OCI-LY3 (cell line): ENCODE data around the gene TMEM256.

Experiments
- EZH2phosphoT487 ChIP-seq: fragments of 200-600 bp; shearing (Covaris generic); IDR thresholded peaks from 2 replicates; pipeline ENCODE4 v1.6.1; 2018; ENCODE audit warnings: antibody characterized with exemption, mixed run types, low read depth
- TF ChIP-seq, protein P1 (sequence below): fragments of 200-600, 300-600 bp; sonication (generic); IDR thresholded peaks from 2 replicates; pipeline ENCODE4 v1.5.1; 2014; ENCODE audit warnings: antibody characterized with exemption, low read length, low read depth

DNA sequence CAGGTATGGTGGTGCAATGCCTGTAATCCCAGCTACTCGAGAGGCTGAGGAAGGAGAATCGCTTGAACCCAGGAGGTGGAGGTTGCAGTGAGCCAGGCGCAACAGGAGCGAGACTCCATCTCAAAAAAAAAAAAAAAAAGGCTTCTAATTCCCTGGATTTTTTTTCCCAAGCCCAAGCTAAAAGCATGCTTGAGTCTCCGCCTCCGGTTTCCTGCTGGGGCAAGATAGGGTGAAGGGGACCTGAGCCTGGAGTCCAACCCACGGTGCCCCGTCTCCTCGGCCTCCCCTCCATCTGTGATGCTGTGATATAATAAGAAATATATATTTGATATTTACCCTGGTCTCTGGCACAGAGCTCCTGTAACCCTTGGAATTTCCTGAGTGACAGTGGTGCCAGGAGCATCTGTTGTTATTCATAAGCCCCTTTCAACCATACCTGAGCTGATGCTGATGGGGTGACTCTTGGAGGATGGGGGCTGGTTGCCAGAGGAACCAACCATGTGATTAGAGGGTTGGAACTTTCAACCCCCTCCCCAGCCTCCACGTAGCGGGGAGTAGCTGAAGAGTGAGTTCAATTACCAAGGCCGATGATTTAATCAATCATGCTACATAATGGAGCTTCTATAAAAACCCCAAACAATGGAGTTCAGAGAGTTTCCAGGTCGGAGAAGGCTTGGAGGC lies 35.8 kb downstream of the TMEM256 start:
- TF ChIP-seq EZH2phosphoT487: no peak
- TF ChIP-seq, protein P1, sequence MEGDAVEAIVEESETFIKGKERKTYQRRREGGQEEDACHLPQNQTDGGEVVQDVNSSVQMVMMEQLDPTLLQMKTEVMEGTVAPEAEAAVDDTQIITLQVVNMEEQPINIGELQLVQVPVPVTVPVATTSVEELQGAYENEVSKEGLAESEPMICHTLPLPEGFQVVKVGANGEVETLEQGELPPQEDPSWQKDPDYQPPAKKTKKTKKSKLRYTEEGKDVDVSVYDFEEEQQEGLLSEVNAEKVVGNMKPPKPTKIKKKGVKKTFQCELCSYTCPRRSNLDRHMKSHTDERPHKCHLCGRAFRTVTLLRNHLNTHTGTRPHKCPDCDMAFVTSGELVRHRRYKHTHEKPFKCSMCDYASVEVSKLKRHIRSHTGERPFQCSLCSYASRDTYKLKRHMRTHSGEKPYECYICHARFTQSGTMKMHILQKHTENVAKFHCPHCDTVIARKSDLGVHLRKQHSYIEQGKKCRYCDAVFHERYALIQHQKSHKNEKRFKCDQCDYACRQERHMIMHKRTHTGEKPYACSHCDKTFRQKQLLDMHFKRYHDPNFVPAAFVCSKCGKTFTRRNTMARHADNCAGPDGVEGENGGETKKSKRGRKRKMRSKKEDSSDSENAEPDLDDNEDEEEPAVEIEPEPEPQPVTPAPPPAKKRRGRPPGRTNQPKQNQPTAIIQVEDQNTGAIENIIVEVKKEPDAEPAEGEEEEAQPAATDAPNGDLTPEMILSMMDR: no peak
